MM.1S (cell line): Measurements from ENCODE around the gene AXIN2.

Experiments used
- DNase-seq: peaks from one replicate; pipeline ENCODE4 v3.0.0-alpha.2; 2015
- H2AFZ ChIP-seq: fragments of 300-600 bp; sonication (generic); 2 replicates; pipeline ENCODE4 v1.6.0; 2016; ENCODE audit warnings: antibody characterized with exemption, low read length
- H3F3A ChIP-seq: fragments of 300-600 bp; sonication (generic); 2 replicates; pipeline ENCODE4 v1.6.1; 2016; ENCODE audit warnings: mild to moderate bottlenecking, antibody characterized with exemption, low read length, moderate library complexity, mixed read lengths; ENCODE audit not compliant: insufficient read depth
- H3K27ac ChIP-seq: fragments of 300-600 bp; sonication (generic); 2 replicates; pipeline ENCODE4 v1.5.1; 2016; ENCODE audit warnings: mild to moderate bottlenecking, low read length
- H3K27me3 ChIP-seq: fragments of 300-600 bp; sonication (generic); replicated peaks from 2 replicates; pipeline ENCODE4 v1.6.0; 2016; ENCODE audit warnings: low read length; ENCODE audit not compliant: insufficient read depth
- H3K36me3 ChIP-seq: fragments of 300-600 bp; sonication (generic); replicated peaks from 2 replicates; pipeline ENCODE4 v1.6.1; 2016; ENCODE audit warnings: mild to moderate bottlenecking, low read length, mixed read lengths; ENCODE audit not compliant: insufficient read depth
- H3K4me1 ChIP-seq: fragments of 300-600 bp; sonication (generic); 2 replicates; pipeline ENCODE4 v1.6.1; 2016; ENCODE audit warnings: low read length, mixed read lengths
- H3K4me2 ChIP-seq: fragments of 300-600 bp; sonication (generic); 2 replicates; pipeline ENCODE4 v1.6.0; 2016; ENCODE audit warnings: low read depth, low read length
- H3K4me3 ChIP-seq: fragments of 300-600 bp; sonication (generic); 2 replicates; pipeline ENCODE4 v1.5.1; 2016; ENCODE audit warnings: low read length, mixed read lengths
- H3K79me2 ChIP-seq: fragments of 300-600 bp; sonication (generic); 2 replicates; pipeline ENCODE4 v1.6.1; 2016; ENCODE audit warnings: mixed run types, low read length, mixed read lengths
- H3K9ac ChIP-seq: fragments of 300-600 bp; sonication (generic); 2 replicates; pipeline ENCODE4 v1.6.1; 2016; ENCODE audit warnings: low read length, mixed read lengths
- H3K9me2 ChIP-seq: fragments of 300-600 bp; sonication (generic); replicated peaks from 2 replicates; pipeline ENCODE4 v1.6.1; 2016; ENCODE audit warnings: mild to moderate bottlenecking, low read length, mixed read lengths; ENCODE audit not compliant: insufficient read depth
- H3K9me3 ChIP-seq: fragments of 300-600 bp; sonication (generic); replicated peaks from 2 replicates; pipeline ENCODE4 v1.6.1; 2016; ENCODE audit warnings: mild to moderate bottlenecking, low read length, mixed read lengths; ENCODE audit not compliant: insufficient read depth
- H4K20me1 ChIP-seq: fragments of 300-600 bp; sonication (generic); 2 replicates; pipeline ENCODE4 v1.6.1; 2016; ENCODE audit warnings: mild to moderate bottlenecking, low read length, moderate library complexity, mixed read lengths; ENCODE audit not compliant: insufficient read depth
- CTCF ChIP-seq: fragments of 300-600 bp; sonication (generic); IDR thresholded peaks from 2 replicates; pipeline ENCODE4 v1.5.1; 2016; ENCODE audit warnings: antibody characterized with exemption, low read length, mixed read lengths
- EZH2 ChIP-seq: fragments of 300-600 bp; sonication (generic); optimal IDR thresholded peaks from 2 replicates; pipeline ENCODE3; 2017; ENCODE audit warnings: low read depth, mild to moderate bottlenecking, antibody characterized with exemption, low read length, mixed read lengths
- EZH2phosphoT487 ChIP-seq: fragments of 300-600 bp; sonication (generic); IDR thresholded peaks from 2 replicates; pipeline ENCODE4 v1.6.1; 2018; ENCODE audit warnings: antibody characterized with exemption, low read length

Gene AXIN2

GRCh38 chr17:65561452-65562205 is at the start of gene AXIN2:
AXIN2 (minus strand) TSS chr17:65561648; CDS start chr17:65558620, 3,028 bp downstream.
- H3K27me3 ChIP-seq = no peaks in the 10 kb centered on the region
- peaks cover 8% of the 10 kb centered on the region; the same call in 1 of the 2 replicates for H3F3A ChIP-seq
- no peaks in the 10 kb centered on the region for H3K36me3 ChIP-seq
- peaks cover 46% of the 10 kb centered on the region for H3K4me1 ChIP-seq
- H3K27ac ChIP-seq = peak within 1 kb of the TSS; percentile 96
- H3K4me2 ChIP-seq = peak within 1 kb of the TSS; percentile 84
- DNase-seq = peak; percentile 93
- TF ChIP-seq CTCF = peak; percentile 27
- no peak for TF ChIP-seq EZH2phosphoT487
- no peak for TF ChIP-seq EZH2
- H4K20me1 ChIP-seq = no peaks in the 10 kb centered on the region
- peak within 1 kb of the TSS; percentile 91 for H3K9ac ChIP-seq
- H3K4me3 ChIP-seq = peak within 1 kb of the TSS; percentile 85
- H2AFZ ChIP-seq = peak within 1 kb of the TSS; percentile 88
- no peaks in the 10 kb centered on the region for H3K9me2 ChIP-seq
- no peaks in the 10 kb centered on the region; the same call in 1 of the 2 replicates for H3K79me2 ChIP-seq
- H3K9me3 ChIP-seq = no peaks in the 10 kb centered on the region

- Histone ChIP-seq H3K79me2 (no peaks in the 10 kb centered on the region), H2AFZ (no peak overlapping the region), H3K9me3 (no peaks in the 10 kb centered on the region), H3K9ac (no peak overlapping the region), H3K27me3 (no peaks in the 10 kb centered on the region), H3K4me1 (no peaks in the 10 kb centered on the region), H3K27ac (no peak overlapping the region), H3K9me2 (no peaks in the 10 kb centered on the region), H4K20me1 (no peaks in the 10 kb centered on the region), H3K4me3 (no peak overlapping the region), H3K4me2 (no peak overlapping the region), H3F3A (no peaks in the 10 kb centered on the region), H3K36me3 (no peaks in the 10 kb centered on the region)
- TF ChIP-seq EZH2 = no peak
- TF ChIP-seq EZH2phosphoT487 = no peak
- TF ChIP-seq CTCF = no peak
- no peak for DNase-seq
These were observed 48.3 kb upstream of the AXIN2 start for GRCh38 chr17:65609749-65610148.

GRCh38 chr17:65609286-65609685 is 47.8 kb upstream of the AXIN2 start:
- Histone ChIP-seq H3K27me3 (no peaks in the 10 kb centered on the region), H4K20me1 (no peaks in the 10 kb centered on the region), H3K9ac (no peak overlapping the region), H3K4me2 (no peak overlapping the region), H3K9me3 (no peaks in the 10 kb centered on the region), H3K9me2 (no peaks in the 10 kb centered on the region), H2AFZ (no peak overlapping the region), H3K4me1 (no peaks in the 10 kb centered on the region), H3K27ac (no peak overlapping the region), H3K36me3 (no peaks in the 10 kb centered on the region), H3F3A (no peaks in the 10 kb centered on the region), H3K79me2 (no peaks in the 10 kb centered on the region), H3K4me3 (no peak overlapping the region)
- no peak for TF ChIP-seq CTCF
- TF ChIP-seq EZH2 = no peak
- no peak for TF ChIP-seq EZH2phosphoT487
- DNase-seq = no peak
